Adipocyte (in vitro differentiated cells): ENCODE measurements around the gene COL11A2.

ENCODE experiments used
- DNase-seq: peaks from one replicate; pipeline ENCODE4 v3.0.0-alpha.2; 2015; ENCODE audit warnings: low read depth
- H3K27me3 ChIP-seq: replicated peaks from 2 replicates; pipeline ENCODE4 v1.7.0; 2013; ENCODE audit warnings: mild to moderate bottlenecking, low read length, moderate library complexity; ENCODE audit not compliant: control insufficient read depth, insufficient read depth
- H3K36me3 ChIP-seq: 2 replicates; pipeline ENCODE4 v1.7.0; 2013; ENCODE audit warnings: low read length, mild to moderate bottlenecking, moderate library complexity; ENCODE audit not compliant: control insufficient read depth, insufficient read depth, severe bottlenecking
- H3K4me1 ChIP-seq: 2 replicates; pipeline ENCODE4 v1.7.0; 2013; ENCODE audit warnings: mild to moderate bottlenecking, low read length, moderate library complexity; ENCODE audit not compliant: control insufficient read depth, insufficient read depth
- H3K4me3 ChIP-seq: 2 replicates; pipeline ENCODE4 v1.7.0; 2013; ENCODE audit warnings: mild to moderate bottlenecking, low read length, moderate library complexity
- H3K9ac ChIP-seq: 2 replicates; pipeline ENCODE4 v1.7.0; 2013; ENCODE audit warnings: mild to moderate bottlenecking, low read length, moderate library complexity
- H3K9me3 ChIP-seq: 2 replicates; pipeline ENCODE4 v1.7.0; 2013; ENCODE audit warnings: mild to moderate bottlenecking, low read length, moderate library complexity; ENCODE audit not compliant: control insufficient read depth

Gene COL11A2

GRCh38 chr6:33166811-33167210, 25.5 kb downstream of the COL11A2 start:
- no peak overlapping the region for H3K9ac ChIP-seq
- DNase-seq: no peak
- H3K36me3 ChIP-seq: no peaks in the 10 kb centered on the region
- H3K4me1 ChIP-seq: peaks cover 5% of the 10 kb centered on the region
- no peaks in the 10 kb centered on the region for H3K9me3 ChIP-seq
- H3K27me3 ChIP-seq: peaks cover 7% of the 10 kb centered on the region
- H3K4me3 ChIP-seq: no peak overlapping the region

- Histone ChIP-seq H3K4me3 (no peak overlapping the region), H3K9ac (no peak overlapping the region), H3K36me3 (no peaks in the 10 kb centered on the region), H3K9me3 (no peaks in the 10 kb centered on the region), H3K27me3 (peaks cover 7% of the 10 kb centered on the region), H3K4me1 (peaks cover 9% of the 10 kb centered on the region)
- DNase-seq: no peak
These were observed 25.9 kb downstream of the COL11A2 start for GRCh38 chr6:33166363-33166762.

- H3K4me3 ChIP-seq: no peak overlapping the region
- DNase-seq: no peak
- H3K9ac ChIP-seq: no peak overlapping the region
- H3K27me3 ChIP-seq: peaks cover 7% of the 10 kb centered on the region
- H3K9me3 ChIP-seq: no peaks in the 10 kb centered on the region
- peaks cover 13% of the 10 kb centered on the region for H3K4me1 ChIP-seq
- no peaks in the 10 kb centered on the region for H3K36me3 ChIP-seq
These were observed 26.5 kb downstream of the COL11A2 start for GRCh38 chr6:33165581-33166258.

GRCh38 chr6:33164665-33165373, 27.4 kb downstream of the COL11A2 start:
- no peak for DNase-seq
- peaks cover 13% of the 10 kb centered on the region for H3K4me1 ChIP-seq
- H3K4me3 ChIP-seq: no peak overlapping the region
- H3K9me3 ChIP-seq: no peaks in the 10 kb centered on the region
- H3K27me3 ChIP-seq: peaks cover 7% of the 10 kb centered on the region
- no peak overlapping the region for H3K9ac ChIP-seq
- H3K36me3 ChIP-seq: no peaks in the 10 kb centered on the region

- H3K4me3 ChIP-seq: no peak overlapping the region
- H3K9me3 ChIP-seq: no peaks in the 10 kb centered on the region
- DNase-seq: no peak
- H3K4me1 ChIP-seq: peaks cover 13% of the 10 kb centered on the region
- H3K9ac ChIP-seq: no peak overlapping the region
- H3K36me3 ChIP-seq: no peaks in the 10 kb centered on the region
- H3K27me3 ChIP-seq: peaks cover 7% of the 10 kb centered on the region
These were observed 28.1 kb downstream of the COL11A2 start for GRCh38 chr6:33164176-33164575.

GRCh38 chr6:33163540-33163939, 28.7 kb downstream of the COL11A2 start:
- H3K4me3 ChIP-seq: no peak overlapping the region
- H3K9ac ChIP-seq: no peak overlapping the region
- no peaks in the 10 kb centered on the region for H3K9me3 ChIP-seq
- peaks cover 4% of the 10 kb centered on the region for H3K27me3 ChIP-seq
- no peaks in the 10 kb centered on the region for H3K36me3 ChIP-seq
- DNase-seq: no peak
- H3K4me1 ChIP-seq: peaks cover 13% of the 10 kb centered on the region

- no peaks in the 10 kb centered on the region for H3K36me3 ChIP-seq
These were observed 30.6 kb downstream of the COL11A2 start for GRCh38 chr6:33161354-33162331.

GRCh38 chr6:33160728-33161344, 31.4 kb downstream of the COL11A2 start:
- Histone ChIP-seq H3K9ac (peak overlapping the region; percentile 76), H3K36me3 (no peaks in the 10 kb centered on the region), H3K9me3 (no peaks in the 10 kb centered on the region), H3K4me1 (peaks cover 13% of the 10 kb centered on the region), H3K27me3 (peaks cover 4% of the 10 kb centered on the region), H3K4me3 (peak overlapping the region; percentile 75)
- DNase-seq: peak; percentile 78

More at GRCh38 chr6:33161354-33162331, 30.6 kb downstream of the COL11A2 start:
- H3K4me3 ChIP-seq: peak overlapping the region; percentile 75
- H3K9me3 ChIP-seq: no peaks in the 10 kb centered on the region
- peak; percentile 93 for DNase-seq
- H3K4me1 ChIP-seq: peaks cover 13% of the 10 kb centered on the region
- H3K27me3 ChIP-seq: peaks cover 4% of the 10 kb centered on the region
- peak overlapping the region; percentile 76 for H3K9ac ChIP-seq

GRCh38 chr6:33160096-33160495, 32.2 kb downstream of the COL11A2 start:
- H3K9me3 ChIP-seq: no peaks in the 10 kb centered on the region
- H3K4me3 ChIP-seq: no peak overlapping the region
- no peaks in the 10 kb centered on the region for H3K27me3 ChIP-seq
- H3K36me3 ChIP-seq: no peaks in the 10 kb centered on the region
- peaks cover 13% of the 10 kb centered on the region for H3K4me1 ChIP-seq
- no peak overlapping the region for H3K9ac ChIP-seq
- no peak for DNase-seq

- no peak for DNase-seq
- H3K9me3 ChIP-seq: peaks cover 4% of the 10 kb centered on the region
- no peak overlapping the region for H3K4me3 ChIP-seq
- H3K9ac ChIP-seq: no peak overlapping the region
- H3K36me3 ChIP-seq: no peaks in the 10 kb centered on the region
- peaks cover 9% of the 10 kb centered on the region for H3K27me3 ChIP-seq
- peaks cover 10% of the 10 kb centered on the region for H3K4me1 ChIP-seq
These were observed 35.3 kb downstream of the COL11A2 start for GRCh38 chr6:33156964-33157363.
